SIG-M5 (cell line): Measurements from ENCODE around the gene HUS1B.
"Not testable (repeated sequence)": the region's sequence is repeated elsewhere in the genome, so short reads cannot be mapped to it uniquely, and the experiment has no call there.

Experiments used
- DNase-seq: peaks from one replicate; lab custom pipeline; 2025; lab: John Stamatoyannopoulos, UW

HUS1B gene

DNA sequence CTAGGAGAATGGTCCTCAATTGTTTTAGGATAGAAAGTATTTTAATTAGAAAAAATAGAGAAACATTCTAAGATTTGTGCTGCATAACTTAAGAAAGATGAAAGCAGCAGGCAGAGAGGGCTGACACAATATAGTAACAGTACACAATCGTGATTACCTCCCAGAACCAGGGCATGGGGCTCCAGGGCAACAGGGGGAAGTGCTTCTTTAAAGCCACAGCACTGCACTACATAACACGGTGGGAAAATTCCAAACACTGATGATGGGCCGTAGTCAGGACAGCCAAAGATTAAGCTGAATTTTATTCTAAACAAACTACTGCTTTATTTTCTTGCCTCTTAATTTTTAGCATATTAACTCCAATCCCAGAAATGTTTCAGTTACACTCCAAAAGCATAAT is 21.6 kb upstream of the HUS1B start:
- no peak for DNase-seq

DNA sequence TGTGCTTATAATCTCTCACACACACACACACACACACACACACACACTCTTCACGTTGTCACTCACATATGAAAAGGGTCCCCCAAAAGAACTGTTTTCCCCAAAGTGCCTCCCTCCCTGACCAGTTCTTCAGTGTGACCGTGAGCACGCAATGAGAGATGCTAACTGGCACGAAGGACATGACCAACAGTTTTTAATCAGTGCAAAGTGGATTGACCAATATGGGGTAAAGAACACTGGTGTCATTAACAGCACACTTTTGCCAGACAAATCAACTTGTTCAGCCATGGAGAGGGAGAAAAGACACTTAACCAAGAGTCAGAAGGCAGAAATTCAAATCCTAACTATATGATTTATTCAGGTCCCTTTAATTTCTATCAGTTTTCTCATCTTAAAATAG is 21.0 kb upstream of the HUS1B start:
- DNase-seq = no peak

DNA sequence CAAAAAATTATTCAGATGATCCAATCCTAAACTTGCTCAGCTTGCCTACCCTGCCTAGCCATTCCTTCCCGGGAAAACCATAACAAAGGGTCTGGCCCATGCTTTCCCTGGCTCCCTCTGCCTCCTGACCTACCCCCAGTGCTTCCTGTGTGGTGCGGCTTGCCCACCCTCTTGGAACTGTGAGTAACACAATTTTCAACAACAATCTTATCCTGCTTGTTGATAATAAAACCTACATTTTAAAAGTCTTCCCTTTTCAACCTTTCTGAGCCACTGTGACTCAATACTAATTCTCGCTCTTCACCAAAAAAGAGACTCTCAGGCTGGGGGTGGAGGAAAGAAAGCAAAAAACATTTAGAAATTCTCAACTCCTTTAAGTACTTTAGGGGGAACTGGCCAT is 18.1 kb upstream of the HUS1B start:
- DNase-seq = no peak

- no peak for DNase-seq
Measured at GRCh38 chr6:674406-674805, 17.5 kb upstream of the HUS1B start.

DNA sequence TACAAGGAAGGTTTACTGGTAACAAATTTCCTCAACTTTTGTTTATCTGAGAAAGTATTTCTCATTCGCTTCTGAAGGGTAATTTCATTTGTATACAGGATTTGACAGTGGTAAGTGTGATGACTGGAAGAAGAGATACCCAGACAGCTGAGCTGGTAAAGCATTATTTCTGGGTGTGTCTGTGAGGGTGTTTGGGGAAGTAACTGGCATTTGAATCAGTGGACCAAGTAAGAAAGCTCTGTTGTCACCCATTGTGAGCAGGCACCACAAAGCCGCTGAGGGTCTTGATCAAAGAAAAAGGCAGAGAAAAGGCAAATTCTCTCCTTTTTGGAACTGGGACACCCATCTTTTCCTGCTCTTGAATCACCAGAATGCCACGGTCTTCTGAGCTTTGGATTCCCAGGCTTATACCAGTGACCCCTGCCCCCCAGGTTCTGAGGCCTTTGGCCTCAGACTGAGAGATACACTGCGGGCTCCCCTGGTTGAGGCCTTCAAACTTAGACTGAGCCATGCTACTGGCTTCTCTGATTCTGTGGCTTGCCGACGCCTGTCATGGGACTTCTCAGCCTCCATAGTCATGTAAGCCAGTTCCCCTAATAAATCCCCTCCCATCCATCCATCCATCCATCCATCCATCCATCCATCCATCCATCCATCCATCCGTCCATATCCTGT is 10.5 kb upstream of the HUS1B start:
- no peak for DNase-seq

- no peak for DNase-seq
Measured at GRCh38 chr6:665403-666267, 8.7 kb upstream of the HUS1B start.

GRCh38 chr6:663788-664187 is 6.9 kb upstream of the HUS1B start:
- DNase-seq = not testable (repeated sequence)

- DNase-seq = no peak
Measured at GRCh38 chr6:659716-660581, 3.0 kb upstream of the HUS1B start.

GRCh38 chr6:658244-658643 is 1.3 kb upstream of the HUS1B start:
- no peak for DNase-seq

GRCh38 chr6:657743-658142 is 843 bp upstream of the HUS1B start:
- no peak for DNase-seq

- DNase-seq = no peak
Measured at GRCh38 chr6:654136-654535, 2.8 kb downstream of the HUS1B start.

GRCh38 chr6:652865-653264 is 4.0 kb downstream of the HUS1B start:
- DNase-seq = no peak

GRCh38 chr6:650098-650497 is 6.8 kb downstream of the HUS1B start:
- DNase-seq = no peak

- DNase-seq = no peak
Measured at GRCh38 chr6:642805-643204, 14.1 kb downstream of the HUS1B start.

- DNase-seq = no peak
Measured at GRCh38 chr6:641225-641985, 15.5 kb downstream of the HUS1B start.

- DNase-seq = no peak
Measured at GRCh38 chr6:636488-636887, 20.4 kb downstream of the HUS1B start.

DNA sequence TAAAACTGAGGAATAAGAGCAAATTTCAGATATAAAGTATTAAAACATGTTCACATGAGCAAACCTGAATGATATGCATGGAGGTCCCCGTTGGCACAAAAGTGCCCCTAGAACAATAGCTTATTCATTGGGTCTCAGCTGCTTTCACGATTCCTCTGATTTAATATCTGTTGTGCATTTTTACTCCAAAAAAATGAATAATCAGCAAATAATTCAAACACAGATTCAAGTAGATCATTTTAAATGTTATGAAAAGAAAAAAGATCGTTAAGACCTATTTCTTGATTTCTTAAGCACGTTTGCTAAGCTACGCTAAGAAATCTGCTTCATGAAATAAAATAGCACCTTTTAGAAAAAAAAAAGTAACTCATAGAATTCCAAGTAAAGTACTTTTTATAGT is 21.7 kb downstream of the HUS1B start:
- DNase-seq = no peak

- no peak for DNase-seq
Measured at GRCh38 chr6:633611-634010, 23.3 kb downstream of the HUS1B start.

DNA sequence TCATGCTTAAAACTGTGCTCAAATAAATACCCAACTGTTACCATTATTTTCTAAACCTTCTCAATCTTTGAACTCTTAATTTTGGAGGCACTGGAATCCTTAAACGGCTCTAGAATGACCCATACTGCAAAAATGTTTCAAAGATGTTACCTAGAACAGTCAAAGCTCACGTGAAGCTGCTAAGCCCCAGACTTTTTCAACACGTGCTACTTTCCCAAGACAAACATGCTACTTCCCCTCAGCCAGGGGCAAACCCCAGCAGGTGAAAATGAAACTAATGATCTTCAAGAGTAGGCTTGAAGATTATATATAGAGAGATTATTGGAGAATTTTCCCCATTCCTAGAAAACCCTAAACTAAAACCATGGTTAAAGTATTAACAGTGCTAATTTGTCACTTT is 28.1 kb downstream of the HUS1B start:
- no peak for DNase-seq

DNA sequence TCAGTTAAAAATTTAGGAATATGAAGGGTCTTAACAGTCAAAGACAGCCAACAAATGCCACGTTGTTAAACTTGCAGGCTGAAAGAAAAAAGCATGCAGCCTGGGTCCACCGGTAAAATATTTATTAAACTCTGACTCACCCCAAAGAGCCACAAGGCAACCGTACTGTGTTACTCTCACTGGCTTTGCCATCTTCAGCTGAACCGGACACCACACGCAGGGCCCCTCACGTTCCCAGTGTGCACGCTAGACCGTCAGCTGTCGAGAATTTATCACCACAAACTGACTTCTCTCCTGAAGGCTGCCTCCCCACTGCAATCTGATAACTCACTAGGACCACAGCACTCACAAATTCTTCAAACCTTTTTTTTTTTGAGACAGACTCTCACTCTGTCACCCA is 30.7 kb downstream of the HUS1B start:
- no peak for DNase-seq

DNA sequence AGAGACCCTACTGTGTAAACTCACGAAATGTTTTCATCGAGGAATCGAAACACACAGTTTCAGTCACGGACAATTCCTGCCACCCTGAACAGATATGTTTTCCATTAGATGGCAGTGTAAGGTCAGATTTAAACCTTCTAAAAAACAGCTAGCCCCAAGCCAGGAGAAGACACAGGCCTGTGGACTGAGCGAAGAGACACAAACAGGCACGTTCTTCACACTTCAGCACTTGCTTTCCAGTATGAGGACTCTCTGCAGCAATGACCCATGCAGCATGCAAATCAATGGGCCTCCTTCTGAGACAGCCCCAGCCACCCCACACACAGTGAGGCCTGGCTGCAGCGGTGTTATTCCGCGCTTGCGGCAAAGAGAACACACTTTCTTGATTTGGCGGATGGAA is 31.9 kb downstream of the HUS1B start:
- DNase-seq = no peak

GRCh38 chr6:622462-622861 is 34.4 kb downstream of the HUS1B start:
- DNase-seq = no peak
